ENCODE measurements around the gene CEP170B.
"Not testable (repeated sequence)": the region's sequence is repeated elsewhere in the genome, so short reads cannot be mapped to it uniquely, and the experiment has no call there.

CEP170B gene

DNA sequence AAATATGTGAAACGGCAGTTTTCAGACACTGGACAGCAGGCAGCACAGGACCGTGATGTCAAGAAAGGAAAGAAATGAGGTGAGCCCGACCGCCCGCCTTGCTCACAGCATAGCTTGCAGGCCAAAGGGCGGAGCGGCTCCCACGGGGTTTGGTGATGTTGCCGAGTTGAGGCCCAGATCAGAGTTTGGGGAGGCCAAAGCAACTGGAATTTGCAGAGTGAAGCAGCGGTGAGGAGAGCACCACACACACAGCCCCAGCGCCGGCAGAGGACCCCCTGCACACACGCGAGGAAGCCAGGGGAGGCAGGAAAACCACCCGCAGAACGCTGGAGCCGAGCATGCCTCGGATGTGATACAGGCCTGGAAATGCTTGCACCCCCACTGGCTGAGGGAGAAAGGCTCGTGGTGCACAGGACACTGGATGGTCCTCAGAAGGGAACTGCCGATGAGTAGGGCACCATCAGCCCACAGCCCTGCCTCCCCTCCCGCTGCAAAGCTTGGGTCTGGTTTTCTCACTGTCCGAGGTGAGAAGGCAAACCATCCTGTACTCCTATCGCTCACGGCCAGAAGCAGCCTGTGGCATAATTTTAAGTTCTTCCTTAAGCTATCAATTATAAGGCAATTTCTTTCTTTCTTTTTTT lies 33.9 kb downstream of the CEP170B start:
- no peak overlapping the region for H3K27ac ChIP-seq
- no peak overlapping the region for H3K4me3 ChIP-seq

DNA sequence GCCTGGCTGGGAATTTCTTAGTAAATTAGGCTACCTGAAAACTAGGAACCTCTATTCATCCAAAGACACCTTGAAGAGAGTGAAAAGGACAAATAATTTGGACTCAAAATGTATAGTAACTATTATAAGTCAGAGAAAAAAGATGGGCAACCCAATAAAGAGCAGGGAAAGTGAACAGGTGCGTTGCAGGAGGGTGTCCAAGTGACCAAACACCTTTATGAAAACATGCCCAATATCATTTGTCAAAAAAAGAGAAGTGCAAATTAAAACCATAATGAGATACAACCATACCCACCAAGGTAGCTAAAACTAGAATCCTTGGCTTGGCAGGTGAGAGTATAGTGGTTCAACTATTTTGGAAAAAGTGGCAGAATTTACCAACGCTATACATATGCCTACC lies 34.7 kb downstream of the CEP170B start:
- no peak overlapping the region for H3K27ac ChIP-seq
- H3K4me3 ChIP-seq: no peak overlapping the region

DNA sequence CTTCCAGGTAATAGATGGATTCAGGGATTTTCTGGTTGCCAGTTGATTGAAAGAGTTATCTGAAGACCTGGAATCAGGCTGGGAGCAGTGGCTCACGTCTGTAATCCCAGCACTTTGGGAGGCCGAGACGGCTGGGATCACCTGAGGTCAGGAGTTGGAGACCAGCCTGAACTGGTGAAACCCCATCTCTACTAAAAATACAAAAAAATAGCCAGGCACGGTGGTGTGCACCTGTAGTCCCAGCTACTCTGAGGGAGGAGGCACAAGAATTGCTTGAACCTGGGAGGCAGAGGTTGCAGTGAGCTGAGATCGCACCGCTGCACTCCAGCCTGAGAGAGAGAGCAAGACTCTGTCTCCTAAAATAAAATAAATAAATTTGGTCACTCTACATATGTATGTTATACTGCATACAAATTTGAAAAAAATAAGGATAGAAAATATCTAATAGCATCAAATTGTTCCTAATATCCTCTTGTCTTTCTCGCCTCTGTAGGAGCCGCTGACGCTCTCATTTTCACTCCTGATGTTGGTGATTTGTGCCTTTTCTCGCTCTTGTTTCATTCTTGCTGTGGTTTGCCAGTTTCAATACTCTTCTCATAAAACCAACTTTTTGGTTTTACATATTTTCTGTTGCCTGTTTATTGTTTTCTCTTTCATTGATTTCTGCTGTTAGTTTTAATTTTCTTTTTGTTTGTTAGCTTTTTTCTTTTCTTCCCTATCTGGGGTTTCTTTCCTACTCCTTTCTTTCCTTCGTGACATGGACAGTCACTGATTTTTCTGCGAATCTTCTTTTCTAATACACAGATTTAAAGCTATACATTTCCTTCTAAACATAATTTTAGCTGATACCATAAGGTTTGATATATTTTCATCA lies 35.8 kb downstream of the CEP170B start:
- no peak overlapping the region for H3K4me3 ChIP-seq
- no peak overlapping the region for H3K27ac ChIP-seq

DNA sequence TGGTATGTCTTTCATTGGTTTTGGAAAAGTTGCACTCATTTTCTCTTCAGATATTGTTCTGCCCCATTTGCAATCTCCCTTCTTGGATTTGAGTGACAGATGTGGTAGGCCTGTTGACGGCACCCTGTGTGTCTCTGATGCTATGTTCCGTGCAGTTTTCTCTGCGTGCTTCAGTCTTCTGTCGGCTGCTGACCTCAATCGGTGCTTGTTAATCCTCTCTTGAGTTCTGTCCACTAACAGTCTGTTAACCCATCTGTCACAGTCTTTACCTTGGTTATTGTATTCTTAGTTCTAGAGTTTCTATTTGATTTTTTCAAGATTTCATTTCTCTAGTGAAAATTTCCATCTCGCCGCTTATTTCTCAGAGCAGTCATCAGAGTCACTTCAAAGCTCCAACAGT lies 38.9 kb downstream of the CEP170B start:
- H3K27ac ChIP-seq: no peak overlapping the region
- H3K4me3 ChIP-seq: no peak overlapping the region

DNA sequence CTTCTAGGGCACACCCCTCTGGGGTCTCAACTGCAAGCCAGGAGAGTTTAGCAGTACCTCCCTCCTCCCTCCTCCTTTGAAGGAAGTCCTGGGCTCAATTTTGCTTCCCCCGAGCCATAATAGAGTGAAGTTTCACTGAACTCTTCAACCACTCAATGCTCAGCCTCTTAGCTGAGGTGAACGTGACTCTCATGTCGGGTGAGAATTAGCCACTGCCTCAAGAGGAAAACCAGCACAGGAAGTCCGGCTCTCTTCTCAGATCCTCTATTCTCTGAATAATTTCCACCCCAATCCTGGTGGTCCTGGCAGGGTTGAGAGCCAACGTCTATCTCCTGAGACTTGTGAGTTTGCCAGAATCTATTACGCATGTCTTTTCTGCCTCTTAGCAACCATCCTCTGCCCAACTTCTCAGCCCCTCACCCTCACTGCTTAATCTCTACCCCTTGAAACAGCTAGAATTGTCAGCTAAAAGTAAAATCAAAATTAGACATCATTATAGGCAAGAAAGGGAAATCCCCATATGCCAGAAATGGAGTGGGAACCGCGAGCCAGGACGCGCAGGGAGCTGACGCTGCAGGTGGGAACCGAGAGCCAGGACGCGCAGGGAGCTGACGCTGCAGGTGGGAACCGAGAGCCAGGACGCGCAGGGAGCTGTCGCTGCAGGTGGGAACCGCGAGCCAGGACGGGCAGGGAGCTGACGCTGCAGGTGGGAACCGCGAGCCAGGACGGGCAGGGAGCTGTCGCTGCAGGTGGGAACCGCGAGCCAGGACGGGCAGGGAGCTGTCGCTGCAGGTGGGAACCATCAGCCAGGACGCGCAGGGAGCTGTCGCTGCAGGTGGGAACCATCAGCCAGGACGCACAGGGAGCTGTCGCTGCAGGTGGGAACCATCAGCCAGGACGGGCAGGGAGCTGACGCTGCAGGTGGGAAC lies 39.8 kb downstream of the CEP170B start:
- H3K4me3 ChIP-seq, H3K27ac ChIP-seq: not testable (repeated sequence)

DNA sequence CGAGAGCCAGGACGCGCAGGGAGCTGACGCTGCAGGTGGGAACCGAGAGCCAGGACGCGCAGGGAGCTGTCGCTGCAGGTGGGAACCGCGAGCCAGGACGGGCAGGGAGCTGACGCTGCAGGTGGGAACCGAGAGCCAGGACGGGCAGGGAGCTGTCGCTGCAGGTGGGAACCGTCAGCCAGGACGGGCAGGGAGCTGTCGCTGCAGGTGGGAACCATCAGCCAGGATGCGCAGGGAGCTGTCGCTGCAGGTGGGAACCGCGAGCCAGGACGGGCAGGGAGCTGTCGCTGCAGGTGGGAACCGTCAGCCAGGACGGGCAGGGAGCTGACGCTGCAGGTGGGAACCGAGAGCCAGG lies 40.5 kb downstream of the CEP170B start:
- not testable (repeated sequence) for H3K4me3 ChIP-seq, H3K27ac ChIP-seq

DNA sequence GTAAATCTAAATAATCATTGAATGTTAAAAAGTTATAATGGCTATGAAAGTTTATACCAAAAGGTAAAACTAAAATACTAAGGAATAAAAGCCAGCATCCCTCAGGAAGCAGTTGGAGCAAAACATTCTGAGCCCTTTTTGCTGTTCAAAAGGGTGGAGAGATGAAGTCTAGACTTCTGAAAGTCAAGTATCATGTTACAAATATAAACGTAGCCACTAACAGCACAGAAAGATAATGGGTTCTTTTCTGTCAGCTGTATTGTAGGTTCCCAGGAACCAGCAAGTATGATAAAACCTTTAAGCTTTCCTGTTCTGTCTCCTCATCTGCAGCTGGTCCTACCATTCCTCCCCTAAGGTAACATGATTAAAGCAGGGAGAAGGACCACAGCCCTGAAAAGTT lies 43.2 kb downstream of the CEP170B start:
- H3K27ac ChIP-seq: no peak overlapping the region
- H3K4me3 ChIP-seq: no peak overlapping the region

DNA sequence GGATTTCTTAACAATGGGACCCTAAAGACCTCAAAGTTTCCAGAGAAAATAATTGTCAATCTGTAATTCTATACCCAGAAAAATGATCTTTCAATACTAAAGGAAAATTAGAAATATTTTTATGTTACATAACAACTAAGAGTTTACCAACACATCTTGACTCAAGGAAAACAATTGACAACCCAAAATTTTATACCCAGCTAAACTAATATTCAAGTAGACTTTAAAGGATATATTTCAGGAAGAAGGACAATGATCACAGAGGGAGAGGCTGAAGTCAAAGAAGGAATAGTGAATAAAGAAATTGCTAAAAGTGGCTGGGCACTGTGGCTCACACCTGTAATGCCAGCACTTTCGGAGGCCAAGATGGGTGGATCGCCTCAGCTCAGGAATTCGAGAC lies 47.0 kb downstream of the CEP170B start:
- no peak overlapping the region for H3K4me3 ChIP-seq
- no peak overlapping the region for H3K27ac ChIP-seq

DNA sequence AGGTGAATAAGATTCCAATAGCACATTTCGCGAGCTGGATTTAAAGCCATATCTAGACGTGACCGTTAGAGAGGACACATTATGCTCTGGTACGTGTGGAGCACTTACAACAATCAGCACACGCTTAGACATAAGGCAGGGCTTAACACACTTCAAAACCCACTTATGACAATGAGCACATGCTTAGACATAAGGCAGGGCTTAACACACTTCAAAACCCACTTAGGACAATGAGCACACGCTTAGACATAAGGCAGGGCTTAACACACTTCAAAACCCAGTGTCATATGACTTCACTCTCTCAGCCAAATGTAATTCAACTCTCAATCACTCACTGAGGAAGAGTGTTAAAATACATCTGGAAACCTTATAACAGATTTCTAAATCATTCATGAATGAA lies 48.4 kb downstream of the CEP170B start:
- Histone ChIP-seq H3K4me3 (no peak overlapping the region), H3K27ac (no peak overlapping the region)

DNA sequence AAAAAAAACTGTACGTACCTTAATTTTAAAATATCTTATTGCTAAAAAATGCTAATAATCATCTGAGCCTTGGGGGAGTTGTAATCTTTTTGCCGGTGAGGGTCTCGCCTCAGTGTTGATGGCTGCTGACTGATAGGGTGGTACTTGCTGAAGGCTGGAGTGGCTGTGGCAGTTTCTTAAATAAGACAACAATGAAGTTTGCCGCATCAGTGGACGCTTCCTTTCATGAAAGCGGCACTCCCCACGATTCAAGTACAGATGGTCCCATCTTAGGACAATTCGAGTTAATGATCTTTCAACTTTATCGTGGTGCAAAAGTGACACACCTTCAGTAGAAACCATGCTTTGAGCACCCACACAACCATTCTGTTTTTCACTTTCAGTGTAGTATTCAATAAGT lies 52.0 kb downstream of the CEP170B start:
- Histone ChIP-seq H3K4me3 (no peak overlapping the region), H3K27ac (no peak overlapping the region)

DNA sequence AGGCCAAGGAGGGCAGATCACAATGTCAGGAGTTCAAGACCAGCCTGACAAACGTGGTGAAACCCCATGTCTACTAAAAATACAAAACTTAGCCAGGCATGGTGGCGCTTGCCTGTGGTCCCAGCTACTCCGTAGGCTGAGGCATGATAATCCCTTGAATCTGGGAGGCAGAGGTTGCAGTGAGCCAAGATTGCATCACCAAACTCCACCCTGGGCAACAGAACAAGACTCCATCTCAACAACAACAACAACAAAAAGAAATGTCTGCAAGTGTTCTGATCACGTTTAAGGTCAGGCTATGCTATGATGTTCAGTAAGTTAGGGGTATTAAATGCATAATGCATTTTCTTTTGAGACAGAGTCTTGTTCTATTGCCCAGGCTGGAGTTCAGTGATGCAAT lies 52.9 kb downstream of the CEP170B start:
- Histone ChIP-seq H3K4me3 (no peak overlapping the region), H3K27ac (no peak overlapping the region)

DNA sequence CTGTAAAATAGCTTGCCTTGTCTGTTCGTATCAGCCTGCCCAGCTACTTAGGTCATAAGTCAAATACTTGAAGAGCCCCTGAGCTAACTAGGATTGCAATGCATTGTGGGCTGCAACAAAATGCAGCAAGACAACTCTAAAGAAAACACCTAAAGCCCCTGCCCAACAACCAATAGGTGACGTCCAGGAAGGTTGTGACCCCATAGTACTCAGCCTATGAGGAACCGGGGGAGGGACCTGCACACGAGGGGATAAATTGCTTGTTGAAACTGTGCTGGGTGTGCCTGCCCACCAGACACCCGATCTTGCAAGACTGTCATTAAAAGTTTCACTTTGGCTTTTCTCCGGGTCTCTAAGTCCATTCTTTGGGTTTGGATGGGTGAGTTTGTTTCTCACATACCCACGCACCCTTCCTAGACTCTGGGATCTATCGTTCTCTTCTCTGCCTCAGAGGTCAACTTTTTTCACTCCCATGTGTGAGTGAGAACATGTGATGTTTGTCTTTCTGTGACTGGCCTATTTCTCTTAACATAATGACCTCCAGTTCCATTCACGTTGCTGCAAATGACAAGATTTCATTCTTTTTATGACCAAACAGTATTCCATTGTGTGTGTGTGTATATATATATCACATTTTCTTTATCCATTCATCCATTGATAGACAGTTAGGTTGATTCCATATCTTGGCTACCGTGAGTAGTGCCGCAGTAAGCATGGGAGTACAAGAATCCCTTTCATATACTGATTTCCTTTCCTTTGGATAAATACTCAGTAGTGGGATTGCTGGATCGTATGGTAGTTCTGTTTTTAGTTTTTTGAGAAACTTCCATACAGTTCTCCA lies 54.3 kb downstream of the CEP170B start:
- not testable (repeated sequence) for H3K27ac ChIP-seq, H3K4me3 ChIP-seq

DNA sequence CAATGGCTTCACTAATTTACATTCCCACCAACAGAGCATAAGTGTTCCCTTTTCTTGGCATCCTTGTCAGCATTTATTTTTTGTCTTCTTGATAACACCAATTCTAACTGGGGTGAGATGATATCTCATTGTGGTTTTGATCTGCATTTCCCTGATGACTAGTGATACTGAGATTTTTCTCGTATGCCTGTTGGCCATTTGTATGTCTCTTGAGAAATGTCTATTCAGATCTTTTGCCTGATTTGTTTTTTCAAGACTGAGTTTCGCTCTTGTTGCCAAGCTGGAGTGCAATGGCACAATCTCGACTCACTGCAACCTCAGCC lies 54.9 kb downstream of the CEP170B start:
- Histone ChIP-seq H3K27ac (no peak overlapping the region), H3K4me3 (no peak overlapping the region)

DNA sequence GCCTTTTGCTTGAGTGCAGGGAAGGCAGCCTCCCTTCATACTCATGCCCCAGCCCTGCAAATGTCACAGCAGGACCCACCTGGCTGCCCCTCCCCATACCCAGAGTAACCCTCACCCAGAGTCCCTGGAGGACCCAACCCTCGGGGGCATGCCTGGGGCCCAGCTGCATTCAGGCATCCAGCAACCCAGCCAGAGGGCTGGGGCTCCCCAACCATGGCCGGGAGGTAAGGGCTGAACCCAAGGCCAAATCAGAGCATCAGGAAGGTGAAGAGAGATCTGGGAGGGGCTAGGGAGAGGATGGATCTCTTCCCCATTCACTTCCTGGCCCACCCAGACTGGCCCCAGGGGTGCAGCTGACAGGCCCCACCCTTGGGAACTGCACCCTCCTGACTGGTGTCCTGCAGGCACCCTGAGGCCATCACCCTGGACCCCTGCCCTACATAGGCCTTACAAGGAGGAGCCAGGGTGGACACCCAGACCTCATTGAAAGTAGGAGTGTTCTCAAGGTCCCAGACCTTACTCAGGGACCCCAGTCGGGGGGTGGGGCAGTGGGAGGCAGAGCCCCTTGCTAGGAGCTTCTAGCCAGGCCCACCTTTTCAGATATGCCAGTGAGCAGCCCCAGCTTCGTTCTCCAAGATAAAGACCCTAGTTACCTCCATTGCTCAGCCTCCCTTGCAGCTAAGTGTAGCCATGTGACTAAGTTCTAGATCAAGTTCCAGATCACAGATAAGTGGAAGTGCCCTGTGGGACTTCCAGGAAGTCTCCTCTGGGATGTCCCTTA lies 58.8 kb downstream of the CEP170B start:
- H3K4me3 ChIP-seq: no peak overlapping the region
- H3K27ac ChIP-seq: no peak overlapping the region

DNA sequence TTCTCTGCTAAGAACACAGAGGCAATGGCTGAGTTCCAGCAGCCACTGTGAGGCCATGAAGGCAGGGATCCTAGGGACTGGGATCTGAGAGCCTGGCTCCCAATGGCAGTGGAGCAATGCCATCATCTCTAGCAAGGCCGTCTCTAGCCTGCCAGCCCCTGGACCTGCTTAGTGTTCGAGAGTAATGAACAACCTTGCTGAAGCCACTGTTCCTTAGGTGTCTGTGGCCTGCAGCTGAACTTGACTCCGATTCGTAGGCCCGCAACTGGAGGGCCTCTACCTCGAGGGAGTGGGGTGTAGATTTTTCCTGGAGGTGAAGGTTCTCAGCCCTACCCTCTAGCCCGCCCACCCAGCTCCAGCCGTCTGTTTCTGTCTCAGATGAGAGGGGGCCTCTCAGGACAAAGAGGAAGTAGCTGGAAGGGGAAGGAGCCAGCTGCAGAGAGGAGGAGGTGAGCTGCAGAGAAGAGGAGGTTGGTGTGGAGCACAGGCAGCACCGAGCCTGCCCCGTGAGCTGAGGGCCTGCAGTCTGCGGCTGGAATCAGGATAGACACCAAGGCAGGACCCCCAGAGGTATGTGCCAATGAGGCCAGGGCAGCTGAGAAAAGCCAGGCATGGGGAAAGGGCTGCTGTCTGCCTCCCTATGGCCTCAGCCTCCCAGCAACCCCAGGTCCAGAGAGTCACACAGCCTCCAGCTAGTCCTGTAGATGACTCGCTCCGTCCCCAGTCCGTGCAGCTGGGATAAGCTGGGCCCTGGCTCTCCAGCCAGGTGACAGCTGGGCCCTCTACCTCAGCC lies 59.5 kb downstream of the CEP170B start, which contains the start of gene PLD4:
Gene PLD4 (plus strand): TSS at position 459 of the 793 bp plus-strand sequence. CDS start 2,262 bp downstream, outside the sequence.
- Histone ChIP-seq H3K27ac (peak within 1 kb of the TSS in 3 of 21 experiments; percentile 37 to 57 (median 39)), H3K4me3 (peak within 1 kb of the TSS in 1 of 7 experiments; percentile 8)

DNA sequence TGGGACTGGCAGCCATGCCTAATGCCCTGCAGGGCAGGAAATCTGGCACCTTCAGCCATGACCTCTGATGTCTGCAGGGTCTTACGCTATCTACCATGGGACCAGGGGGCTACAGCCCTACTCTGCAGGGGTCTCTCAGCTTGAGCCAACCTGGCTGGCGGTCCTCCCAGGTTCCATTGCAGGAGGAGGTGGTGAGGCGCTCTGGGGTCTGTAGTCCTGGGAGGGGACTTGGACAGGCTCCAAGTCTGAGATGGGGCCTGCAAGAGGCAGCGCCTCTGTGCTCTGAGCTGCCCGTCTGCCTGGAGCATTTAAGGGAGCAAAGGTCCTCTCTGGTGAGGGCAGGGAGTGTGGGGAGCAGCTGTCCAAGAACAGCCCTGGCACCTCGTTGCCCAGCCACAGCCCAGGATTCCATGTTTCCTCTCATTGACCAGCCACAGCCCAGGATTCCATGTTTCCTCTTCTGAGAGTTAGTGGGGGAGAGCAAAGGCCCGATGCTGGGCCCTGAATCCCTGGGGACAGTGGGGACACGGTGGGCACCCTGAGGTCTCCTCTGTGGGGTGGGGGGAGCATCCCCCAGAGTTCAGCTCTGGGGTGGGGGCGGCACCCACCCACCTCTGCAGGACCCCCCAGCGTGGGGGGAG lies 60.3 kb downstream of the CEP170B start:
- peak overlapping the region in 1 of 7 experiments; percentile 8 for H3K4me3 ChIP-seq

DNA sequence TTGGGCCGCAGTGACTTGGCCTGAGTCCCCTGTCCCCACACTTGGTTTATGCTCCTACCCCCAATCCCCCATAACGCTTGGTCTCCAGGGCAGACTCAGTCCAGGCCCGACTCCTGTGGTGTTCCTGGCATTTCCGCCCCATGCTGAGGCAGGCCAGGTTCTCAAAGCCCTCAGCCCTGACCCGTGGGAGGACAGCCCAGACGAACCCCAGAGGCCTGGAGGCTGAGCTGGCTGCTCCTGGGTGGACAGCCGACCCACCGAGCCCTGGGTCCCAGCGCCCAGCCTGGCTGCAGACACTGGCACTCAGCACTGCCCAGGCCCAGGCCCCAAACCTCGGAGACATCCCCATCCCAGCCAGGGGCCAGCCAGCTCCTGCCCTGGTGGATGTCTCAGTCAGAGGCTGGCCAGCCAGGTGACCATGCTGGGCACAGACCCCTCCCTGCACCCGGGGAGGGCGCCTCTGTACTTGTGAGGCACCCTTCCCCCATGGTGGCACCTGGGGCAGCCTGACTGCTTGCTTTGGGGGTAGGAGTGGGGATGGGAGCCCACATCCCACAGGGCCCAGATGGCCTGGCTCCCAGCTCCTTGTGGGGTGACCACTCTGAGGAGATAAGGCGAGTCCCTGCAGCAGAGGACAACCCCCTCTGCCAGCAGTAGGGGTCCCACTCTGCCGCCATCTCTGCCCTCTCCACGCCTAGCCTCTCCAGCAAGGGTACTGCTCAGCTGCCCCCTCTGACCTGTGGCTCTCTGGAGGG lies 61.0 kb downstream of the CEP170B start:
- H3K27ac ChIP-seq: peak overlapping the region in 4 of 21 experiments; percentile 12 to 39 (median 20)
- H3K4me3 ChIP-seq: no peak overlapping the region

More for the DNA sequence above, 60.3 kb downstream of the CEP170B start:
- H3K27ac ChIP-seq: peak overlapping the region in 3 of 21 experiments; percentile 37 to 57 (median 39)

Measured in skin epidermis (tissue), 12 donors.